AG09319 (cell line): Measurements from ENCODE around the gene BUB1B.

ENCODE experiments used
- DNase-seq: peaks from one replicate; pipeline ENCODE4 v3.0.0-alpha.2; 2010; ENCODE audit warnings: low read depth; ENCODE audit errors: extremely low read depth
- CTCF ChIP-seq: IDR thresholded peaks from 2 replicates; pipeline ENCODE4 v1.5.1; 2011; ENCODE audit warnings: low read depth, mild to moderate bottlenecking, inconsistent platforms, low read length, moderate library complexity

The BUB1B gene

GRCh38 chr15:40175160-40175559 is 14.3 kb downstream of the BUB1B start:
- TF ChIP-seq CTCF: no peak
- no peak for DNase-seq

DNA sequence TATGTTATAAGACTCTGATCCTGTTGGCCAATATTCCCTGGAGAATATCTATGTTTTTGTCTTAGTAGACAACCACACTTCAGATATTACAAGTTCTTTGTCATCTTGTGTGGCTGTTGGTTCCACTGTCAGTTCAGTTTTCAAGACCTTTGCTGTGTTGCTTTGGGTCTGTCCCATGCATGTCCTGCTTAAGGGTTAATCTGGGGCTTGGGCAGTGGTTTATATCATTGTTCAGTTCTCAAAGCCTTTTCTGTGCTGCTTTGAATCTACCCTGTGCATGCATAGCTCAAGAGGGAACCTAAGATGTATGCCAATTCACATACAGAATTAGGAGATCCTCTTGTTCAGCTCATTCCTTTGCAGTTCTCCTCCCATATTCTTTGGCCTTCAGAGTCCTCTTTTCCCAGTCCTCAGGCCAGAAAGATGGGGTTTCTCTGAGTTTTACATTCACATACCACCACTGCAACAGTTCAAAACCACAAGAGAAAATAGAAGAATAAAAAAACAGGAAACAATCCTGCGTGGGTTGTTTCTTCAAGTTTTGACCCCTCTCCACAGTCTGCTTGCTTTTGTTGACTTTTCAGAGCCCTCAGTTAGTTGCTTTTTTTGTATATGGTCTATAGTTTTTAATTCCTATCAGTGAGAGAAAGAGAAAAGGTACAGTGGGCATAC is 21.6 kb downstream of the BUB1B start:
- DNase-seq: no peak
- no peak for TF ChIP-seq CTCF

- no peak for TF ChIP-seq CTCF
Measured at GRCh38 chr15:40183636-40184463, 23.0 kb downstream of the BUB1B start.

GRCh38 chr15:40190591-40190990 is 29.7 kb downstream of the BUB1B start:
- TF ChIP-seq CTCF: no peak
- DNase-seq: no peak

More at GRCh38 chr15:40183636-40184463, 23.0 kb downstream of the BUB1B start:
- no peak for DNase-seq

DNA sequence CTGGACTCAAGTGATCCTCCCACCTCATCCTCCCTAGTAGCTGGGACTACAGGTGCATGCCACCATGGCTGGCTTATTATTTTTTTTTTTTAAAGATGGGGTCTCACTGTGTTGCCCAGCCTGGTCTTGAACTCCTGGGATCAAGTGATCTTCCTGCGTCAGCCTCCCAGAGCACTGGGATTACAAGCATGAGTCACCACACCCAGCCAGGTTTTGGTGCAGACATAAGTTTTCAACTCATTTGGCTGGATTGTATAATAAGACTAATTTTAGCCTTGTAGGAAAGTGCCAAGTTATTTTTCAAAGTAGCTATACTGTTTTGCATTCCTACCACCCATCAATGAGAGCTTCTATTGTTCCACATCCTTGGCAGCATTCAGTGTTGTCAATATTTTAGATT is 32.1 kb downstream of the BUB1B start:
- no peak for TF ChIP-seq CTCF
- no peak for DNase-seq

DNA sequence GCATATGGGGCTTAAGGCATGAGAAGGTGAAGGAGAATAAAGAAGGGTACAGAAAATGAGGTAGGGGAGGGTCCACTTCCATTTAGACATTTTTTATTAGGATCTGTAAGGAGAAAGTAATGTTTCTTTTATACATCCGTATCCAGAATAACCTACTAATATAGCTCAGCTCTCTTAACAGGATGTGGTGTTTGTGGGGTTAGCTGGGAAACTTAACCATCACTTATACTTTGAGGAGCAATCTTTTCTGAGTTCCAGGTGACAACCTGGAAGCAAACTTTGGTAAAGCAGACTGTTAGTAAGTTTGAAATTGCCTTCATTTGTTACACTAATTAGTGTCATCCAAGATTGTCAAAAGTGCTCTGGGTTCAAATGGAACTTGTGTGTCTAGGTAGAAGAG is 36.6 kb downstream of the BUB1B start:
- no peak for TF ChIP-seq CTCF
- no peak for DNase-seq
